H9 (cell line): ENCODE measurements around the gene BMP7. TPM values are rescaled to one million over a fixed set of nuclear protein-coding genes. Genes with fewer than 3 reads are reported as not detected.

Source experiments
- DNase-seq: peaks from one replicate; pipeline ENCODE4 v3.0.0-alpha.2; 2017
- H2AFZ ChIP-seq: one replicate; pipeline ENCODE4 v1.6.1; 2013; ENCODE audit warnings: mild to moderate bottlenecking, low read length, control low read depth, moderate library complexity
- H2AK5ac ChIP-seq: 2 replicates; pipeline ENCODE4 v1.6.1; 2013; ENCODE audit warnings: low read length, control low read depth, mixed read lengths; ENCODE audit not compliant: insufficient read length
- H2BK120ac ChIP-seq: one replicate; pipeline ENCODE4 v1.6.1; 2013; ENCODE audit warnings: low read depth, mild to moderate bottlenecking, low read length, control low read depth, inconsistent platforms; ENCODE audit not compliant: poor library complexity, severe bottlenecking
- H2BK12ac ChIP-seq: 2 replicates; pipeline ENCODE4 v1.6.1; 2013; ENCODE audit warnings: low read length, control low read depth, mixed read lengths, low read depth; ENCODE audit not compliant: insufficient read length
- H2BK15ac ChIP-seq: 2 replicates; pipeline ENCODE4 v1.6.1; 2013; ENCODE audit warnings: low read depth, low read length, control low read depth
- H2BK20ac ChIP-seq: one replicate; pipeline ENCODE4 v1.6.1; 2013; ENCODE audit warnings: low read depth, mild to moderate bottlenecking, low read length, control low read depth, inconsistent platforms; ENCODE audit not compliant: poor library complexity, severe bottlenecking
- H2BK5ac ChIP-seq: 2 replicates; pipeline ENCODE4 v1.6.1; 2013; ENCODE audit warnings: low read length, control low read depth, mixed read lengths; ENCODE audit not compliant: insufficient read length
- H3K14ac ChIP-seq: 2 replicates; pipeline ENCODE4 v1.6.1; 2013; ENCODE audit warnings: low read length, control low read depth; ENCODE audit not compliant: insufficient read depth
- H3K18ac ChIP-seq: 2 replicates; pipeline ENCODE4 v1.6.1; 2013; ENCODE audit warnings: low read depth, mild to moderate bottlenecking, mixed read lengths, low read length, control low read depth; ENCODE audit not compliant: insufficient read length
- H3K23ac ChIP-seq: 2 replicates; pipeline ENCODE4 v1.6.1; 2013; ENCODE audit warnings: low read length, control low read depth, mixed read lengths, low read depth; ENCODE audit not compliant: insufficient read length
- H3K23me2 ChIP-seq: 2 replicates; pipeline ENCODE4 v1.6.1; 2013; ENCODE audit warnings: low read depth, mild to moderate bottlenecking, mixed read lengths, low read length, control low read depth; ENCODE audit not compliant: insufficient read length, poor library complexity, severe bottlenecking
- H3K27ac ChIP-seq: 2 replicates; pipeline ENCODE4 v1.5.1; 2013; ENCODE audit warnings: low read length, control low read depth, mixed read lengths, low read depth; ENCODE audit not compliant: insufficient read length
- H3K27me3 ChIP-seq: 2 replicates; pipeline ENCODE4 v1.6.1; 2013; ENCODE audit warnings: low read length, control low read depth, inconsistent platforms; ENCODE audit not compliant: insufficient read depth
- H3K4ac ChIP-seq: 2 replicates; pipeline ENCODE4 v1.6.1; 2013; ENCODE audit warnings: low read depth, mild to moderate bottlenecking, control low read depth, inconsistent platforms, low read length, moderate library complexity
- H3K4me1 ChIP-seq: 2 replicates; pipeline ENCODE4 v1.6.1; 2013; ENCODE audit warnings: low read length, control low read depth, inconsistent platforms; ENCODE audit not compliant: insufficient read depth
- H3K4me2 ChIP-seq: 2 replicates; pipeline ENCODE4 v1.6.1; 2013; ENCODE audit warnings: low read length, control low read depth, mixed read lengths; ENCODE audit not compliant: insufficient read length, insufficient read depth
- H3K56ac ChIP-seq: 2 replicates; pipeline ENCODE4 v1.6.1; 2013; ENCODE audit warnings: low read depth, mild to moderate bottlenecking, mixed read lengths, low read length, control low read depth; ENCODE audit not compliant: insufficient read length
- H3K79me1 ChIP-seq: 2 replicates; pipeline ENCODE4 v1.6.1; 2013; ENCODE audit warnings: low read depth, mild to moderate bottlenecking, moderate library complexity, low read length, control low read depth, inconsistent platforms; ENCODE audit not compliant: insufficient read depth, poor library complexity, severe bottlenecking
- H3K79me2 ChIP-seq: 2 replicates; pipeline ENCODE4 v1.6.1; 2013; ENCODE audit warnings: low read length, control low read depth, inconsistent platforms; ENCODE audit not compliant: insufficient read depth
- H3K9ac ChIP-seq: 2 replicates; pipeline ENCODE4 v1.6.1; 2013; ENCODE audit warnings: low read length, control low read depth, mixed read lengths; ENCODE audit not compliant: insufficient read length; ENCODE audit errors: extremely low read depth
- H3K9me3 ChIP-seq: one replicate; pipeline ENCODE4 v1.6.1; 2013; ENCODE audit warnings: low read depth, low read length, inconsistent platforms; ENCODE audit not compliant: control insufficient read depth
- H3T11ph ChIP-seq: one replicate; pipeline ENCODE4 v1.6.1; 2013; ENCODE audit warnings: mild to moderate bottlenecking, low read length, control low read depth, inconsistent platforms
- H4K20me1 ChIP-seq: one replicate; pipeline ENCODE4 v1.6.1; 2013; ENCODE audit not compliant: control insufficient read depth, insufficient read length, insufficient read depth
- H4K5ac ChIP-seq: 2 replicates; pipeline ENCODE4 v1.6.1; 2013; ENCODE audit warnings: low read depth, mild to moderate bottlenecking, mixed read lengths, low read length, control low read depth; ENCODE audit not compliant: insufficient read length
- H4K8ac ChIP-seq: replicated peaks from 2 replicates; pipeline ENCODE4 v1.6.1; 2013; ENCODE audit warnings: low read length, control low read depth, mixed read lengths, low read depth; ENCODE audit not compliant: insufficient read length
- H4K91ac ChIP-seq: 2 replicates; pipeline ENCODE4 v1.6.1; 2013; ENCODE audit warnings: low read depth, mild to moderate bottlenecking, moderate library complexity, mixed read lengths, low read length, control low read depth; ENCODE audit not compliant: insufficient read length
- H3K27ac Mint-ChIP-seq, 3 experiments: 2 replicates in 2 of 3; 3 replicates in 1 of 3; pipeline ENCODE4 v1.8.0; 2020 to 2021; ENCODE audit warnings: mixed read lengths in 3 of 3, mild to moderate bottlenecking in 1 of 3, moderate library complexity in 1 of 3
- H3K27me3 Mint-ChIP-seq: 2 replicates; pipeline ENCODE4 v1.8.0; 2021; ENCODE audit warnings: low read depth, mild to moderate bottlenecking, moderate library complexity, mixed read lengths
- H3K36me3 Mint-ChIP-seq, 3 experiments: 2 replicates in 2 of 3; 3 replicates in 1 of 3; pipeline ENCODE4 v1.8.0; 2020 to 2021; ENCODE audit warnings: low read depth in 3 of 3, mixed read lengths in 3 of 3; ENCODE audit not compliant: insufficient read depth in 1 of 3
- H3K4me1 Mint-ChIP-seq, 2 experiments: 2 replicates each; pipeline ENCODE4 v1.8.0; 2020; ENCODE audit warnings: mixed read lengths in 2 of 2
- H3K4me3 Mint-ChIP-seq, 2 experiments: 2 replicates in 1 of 2; 3 replicates in 1 of 2; pipeline ENCODE4 v1.8.0; 2020 to 2021; ENCODE audit warnings: mild to moderate bottlenecking in 2 of 2, mixed read lengths in 2 of 2, moderate library complexity in 1 of 2
- H3K9me3 Mint-ChIP-seq, 2 experiments: 2 replicates in 1 of 2; 3 replicates in 1 of 2; pipeline ENCODE4 v1.8.0; 2020; ENCODE audit warnings: mild to moderate bottlenecking in 2 of 2, mixed read lengths in 2 of 2, moderate library complexity in 1 of 2
- WGBS: extraction: QIAGEN DNeasy Blood & Tissue Kit; methylation state at CpG from one replicate; pipeline ENCODE4 v1.1.7; 2013; ENCODE audit warnings: missing lambda C conversion rate, low lambda C conversion rate, mixed read lengths; ENCODE audit not compliant: insufficient read length; ENCODE audit errors: extremely low coverage; 5-methylcytosine and 5-hydroxymethylcytosine counted together
- total RNA-seq: library from RNA; stranded (reverse); gene quantifications from 2 replicates; pipeline ENCODE4 v1.2.1, GENCODE V29; 2021
- TF ChIP-seq, protein P1 (sequence below): fragments of 200-600 bp; sonication (generic); conservative IDR thresholded peaks from 3 replicates; pipeline ENCODE4 v1.8.0; 2021; ENCODE audit warnings: antibody characterized with exemption, mild to moderate bottlenecking

The BMP7 gene
- total RNA-seq, 1 experiment from 2014 or later, result 17.7 TPM

DNA sequence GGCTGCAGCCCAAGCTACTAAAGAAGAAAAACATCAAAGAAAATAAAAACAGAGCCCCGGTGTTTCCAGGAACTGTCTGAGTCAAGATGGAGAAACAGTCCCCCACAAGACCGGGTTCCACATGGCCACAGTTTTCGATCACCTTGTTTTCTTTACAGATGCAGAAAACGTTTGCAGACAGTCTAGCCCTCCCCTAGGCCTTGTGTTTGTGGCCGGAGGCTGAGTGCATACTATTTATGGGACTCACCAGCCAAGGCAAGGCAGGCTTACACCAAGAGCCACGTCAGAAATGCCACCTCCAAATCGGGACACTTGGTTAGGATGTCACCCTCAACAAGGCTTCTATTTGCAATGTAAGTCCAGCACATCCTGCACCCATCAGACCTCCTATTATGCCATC, 97.3 kb downstream of the BMP7 start:
- Histone ChIP-seq H3K56ac (no peak overlapping the region), H3K27me3 (no peaks in the 10 kb centered on the region), H4K91ac (no peak overlapping the region), H3K9me3 (no peaks in the 10 kb centered on the region), H3K4me2 (no peak overlapping the region), H3K4me1 (no peaks in the 10 kb centered on the region), H3K79me1 (no peaks in the 10 kb centered on the region), H2BK120ac (no peak overlapping the region), H3T11ph (no peak overlapping the region), H2AK5ac (no peak overlapping the region), H2BK5ac (no peak overlapping the region), H4K5ac (no peak overlapping the region), H2BK15ac (no peak overlapping the region), H3K4ac (no peak overlapping the region), H3K23ac (no peak overlapping the region), H3K18ac (no peak overlapping the region), H2BK20ac (no peak overlapping the region), H2AFZ (no peak overlapping the region), H3K23me2 (no peaks in the 10 kb centered on the region), H2BK12ac (no peak overlapping the region), H3K79me2 (no peaks in the 10 kb centered on the region), H4K8ac (no peak overlapping the region), H3K14ac (no peak overlapping the region), H3K9ac (no peak overlapping the region), H4K20me1 (no peaks in the 10 kb centered on the region), H3K27ac (no peak overlapping the region)
- Mint-ChIP-seq H3K27ac (no peak overlapping the region; a peak in 1 of 7 replicates), H3K4me3 (no peak overlapping the region), H3K4me1 (peaks cover 5 to 7% of the 10 kb centered on the region in 2 experiments), H3K9me3 (peaks cover 4% of the 10 kb centered on the region in 2 experiments), H3K27me3 (no peaks in the 10 kb centered on the region; the same call in 1 of the 2 replicates), H3K36me3 (peaks cover 6 to 23% (median 19%) of the 10 kb centered on the region in 3 experiments; a peak in 6 of 7 replicates)
- TF ChIP-seq, protein P1, sequence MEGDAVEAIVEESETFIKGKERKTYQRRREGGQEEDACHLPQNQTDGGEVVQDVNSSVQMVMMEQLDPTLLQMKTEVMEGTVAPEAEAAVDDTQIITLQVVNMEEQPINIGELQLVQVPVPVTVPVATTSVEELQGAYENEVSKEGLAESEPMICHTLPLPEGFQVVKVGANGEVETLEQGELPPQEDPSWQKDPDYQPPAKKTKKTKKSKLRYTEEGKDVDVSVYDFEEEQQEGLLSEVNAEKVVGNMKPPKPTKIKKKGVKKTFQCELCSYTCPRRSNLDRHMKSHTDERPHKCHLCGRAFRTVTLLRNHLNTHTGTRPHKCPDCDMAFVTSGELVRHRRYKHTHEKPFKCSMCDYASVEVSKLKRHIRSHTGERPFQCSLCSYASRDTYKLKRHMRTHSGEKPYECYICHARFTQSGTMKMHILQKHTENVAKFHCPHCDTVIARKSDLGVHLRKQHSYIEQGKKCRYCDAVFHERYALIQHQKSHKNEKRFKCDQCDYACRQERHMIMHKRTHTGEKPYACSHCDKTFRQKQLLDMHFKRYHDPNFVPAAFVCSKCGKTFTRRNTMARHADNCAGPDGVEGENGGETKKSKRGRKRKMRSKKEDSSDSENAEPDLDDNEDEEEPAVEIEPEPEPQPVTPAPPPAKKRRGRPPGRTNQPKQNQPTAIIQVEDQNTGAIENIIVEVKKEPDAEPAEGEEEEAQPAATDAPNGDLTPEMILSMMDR, result no peak
- no CpG with 5 or more reads among the region's 7 CpGs for WGBS
- no peak for DNase-seq
